ENCODE data around the gene TREM1.

- TF ChIP-seq, protein P1, sequence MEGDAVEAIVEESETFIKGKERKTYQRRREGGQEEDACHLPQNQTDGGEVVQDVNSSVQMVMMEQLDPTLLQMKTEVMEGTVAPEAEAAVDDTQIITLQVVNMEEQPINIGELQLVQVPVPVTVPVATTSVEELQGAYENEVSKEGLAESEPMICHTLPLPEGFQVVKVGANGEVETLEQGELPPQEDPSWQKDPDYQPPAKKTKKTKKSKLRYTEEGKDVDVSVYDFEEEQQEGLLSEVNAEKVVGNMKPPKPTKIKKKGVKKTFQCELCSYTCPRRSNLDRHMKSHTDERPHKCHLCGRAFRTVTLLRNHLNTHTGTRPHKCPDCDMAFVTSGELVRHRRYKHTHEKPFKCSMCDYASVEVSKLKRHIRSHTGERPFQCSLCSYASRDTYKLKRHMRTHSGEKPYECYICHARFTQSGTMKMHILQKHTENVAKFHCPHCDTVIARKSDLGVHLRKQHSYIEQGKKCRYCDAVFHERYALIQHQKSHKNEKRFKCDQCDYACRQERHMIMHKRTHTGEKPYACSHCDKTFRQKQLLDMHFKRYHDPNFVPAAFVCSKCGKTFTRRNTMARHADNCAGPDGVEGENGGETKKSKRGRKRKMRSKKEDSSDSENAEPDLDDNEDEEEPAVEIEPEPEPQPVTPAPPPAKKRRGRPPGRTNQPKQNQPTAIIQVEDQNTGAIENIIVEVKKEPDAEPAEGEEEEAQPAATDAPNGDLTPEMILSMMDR (conservative IDR thresholded peaks at IDR 0.05) = no peak
- TF ChIP-seq EZH2 (IDR thresholded peaks at IDR 0.05; ENCODE audit: low read depth) = no peak
Observed at GRCh38 chr6:41272591-41273240, 13.8 kb downstream of the TREM1 start.

Measured in PC-9 (cell line).